HG03103 (cell line): ENCODE results near the gene ANAPC5.

Experiments used
- ATAC-seq: cut with Tn5 transposase; IDR thresholded peaks from one replicate; pipeline ENCODE4 v1.9.1; 2021; ENCODE audit warnings: low read depth; ENCODE audit not compliant: unreplicated experiment

ANAPC5 gene

DNA sequence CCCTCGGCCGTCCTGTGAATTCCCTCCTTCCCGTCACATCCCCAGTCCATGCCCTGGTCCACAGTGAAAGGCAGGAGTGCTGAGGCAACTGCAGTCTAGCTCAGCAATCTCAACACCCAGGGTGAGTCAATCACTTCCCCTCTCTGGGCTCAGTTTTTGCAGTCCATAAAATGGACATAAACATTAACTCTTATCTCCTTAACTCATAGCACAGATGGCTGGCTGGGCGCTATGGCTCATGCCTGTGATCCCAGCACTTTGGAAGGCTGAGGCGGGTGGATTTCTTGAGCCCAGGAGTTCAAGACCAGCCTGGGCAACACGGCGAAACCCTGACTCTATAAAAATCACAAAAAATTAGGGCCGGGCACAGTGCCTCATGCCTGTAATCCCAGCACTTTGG is 88.1 kb downstream of the ANAPC5 start:
- ATAC-seq = no peak

DNA sequence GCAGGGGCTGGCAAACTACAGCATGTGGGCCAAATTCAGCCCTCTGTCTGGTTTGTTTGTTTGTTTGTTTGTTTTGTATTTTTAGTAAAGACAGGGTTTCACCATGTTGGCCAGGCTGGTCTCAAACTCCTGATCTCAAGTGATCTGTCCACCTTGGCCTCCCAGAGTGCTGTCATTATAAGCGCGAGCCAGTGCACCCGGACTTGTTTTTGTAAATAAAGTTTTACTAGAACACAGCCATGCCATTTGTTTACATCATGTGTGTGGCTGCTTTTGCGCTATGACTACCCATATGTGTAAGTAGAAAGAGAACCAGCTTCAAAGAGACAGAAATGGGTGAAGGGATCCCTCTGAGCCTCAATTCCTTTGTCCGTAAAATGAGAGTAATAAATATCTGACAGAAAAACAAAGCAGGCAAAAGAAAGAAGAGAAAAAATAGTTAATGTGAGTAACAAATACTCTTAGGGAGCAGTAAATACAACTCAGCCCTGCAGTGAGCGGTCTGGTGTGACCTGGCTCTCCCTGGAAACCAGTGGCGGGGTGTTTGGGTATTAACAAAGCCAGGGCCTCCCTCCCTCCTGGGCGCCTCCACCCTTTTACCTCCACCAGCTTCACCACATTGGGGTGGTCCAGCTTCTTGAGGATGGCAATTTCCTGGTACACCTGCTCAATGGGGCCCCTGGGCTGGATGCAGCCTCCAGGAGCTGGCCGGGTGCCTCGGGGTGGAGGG is 88.8 kb downstream of the ANAPC5 start:
- no peak for ATAC-seq

DNA sequence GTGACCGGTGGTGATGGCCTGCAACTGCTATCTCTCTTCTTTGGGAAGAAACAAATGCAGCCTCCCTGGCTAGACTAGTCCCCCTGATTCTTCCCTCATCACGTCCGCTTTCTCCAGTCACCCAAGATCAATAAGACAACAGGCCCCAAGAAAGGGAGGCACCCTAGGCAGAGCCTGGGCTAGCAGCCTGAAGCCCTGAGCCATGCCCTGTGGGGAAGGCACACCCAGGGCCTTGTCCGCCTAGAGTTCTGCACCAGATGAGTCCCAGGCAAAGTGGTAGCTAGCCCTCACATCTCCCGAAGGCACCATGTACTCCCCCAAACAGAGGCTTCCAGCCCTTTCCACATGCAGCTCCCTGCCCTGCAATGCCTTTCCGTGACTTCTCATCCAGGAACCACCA is 90.8 kb downstream of the ANAPC5 start:
- no peak for ATAC-seq

DNA sequence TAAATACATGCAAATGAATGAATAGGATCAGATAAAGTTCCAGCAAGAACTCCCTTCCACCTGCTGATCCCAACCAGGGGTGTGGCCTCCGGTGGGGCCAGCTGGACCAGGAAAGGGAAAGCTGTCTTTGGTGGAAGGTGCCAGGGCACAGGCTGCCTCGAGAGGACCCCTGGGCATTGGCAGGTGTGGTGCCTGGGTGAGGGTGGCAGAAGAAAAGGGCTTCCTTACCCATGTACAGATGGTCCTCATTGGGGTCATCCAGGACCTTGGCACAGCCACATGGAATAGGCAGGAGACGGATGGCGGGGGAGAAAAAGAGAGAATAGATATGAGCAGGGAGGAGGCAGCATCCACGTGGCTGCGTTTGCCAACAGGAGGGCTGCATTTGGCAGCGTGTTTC is 92.1 kb downstream of the ANAPC5 start:
- no peak for ATAC-seq

DNA sequence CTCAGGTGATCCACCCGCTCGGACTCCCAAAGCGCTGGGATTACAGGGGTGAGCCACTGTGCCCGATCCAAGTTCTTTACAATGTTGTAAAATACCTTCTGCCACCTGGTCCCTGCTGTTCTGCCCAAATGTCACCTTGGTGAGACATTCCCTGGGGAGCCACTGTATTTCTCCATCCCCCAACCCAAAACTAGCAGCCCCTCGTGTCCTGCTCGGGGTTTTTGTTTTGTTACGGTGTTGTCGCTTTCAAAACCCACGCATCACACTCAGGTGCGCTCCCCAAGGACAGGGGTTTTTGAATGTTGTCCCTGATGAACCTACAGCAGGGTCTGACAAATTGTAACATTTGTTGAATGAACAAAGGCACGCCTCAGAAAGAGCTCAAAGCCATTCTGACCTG is 93.1 kb downstream of the ANAPC5 start:
- ATAC-seq = no peak
